ENCODE results near the gene IL1RAPL1. TPM values are rescaled to one million over a fixed set of nuclear protein-coding genes. Genes with fewer than 3 reads are reported as not detected.

Gene IL1RAPL1
- total RNA-seq, 4 donors from 2014 or later = 0.13 TPM; not detected in 3

- Histone ChIP-seq H3K27me3 (no peaks in the 10 kb centered on the region), H3K9me3 (no peaks in the 10 kb centered on the region), H3K4me1 (no peaks in the 10 kb centered on the region), H3K4me3 (no peak overlapping the region), H3K27ac (no peak overlapping the region), H3K36me3 (no peaks in the 10 kb centered on the region)
- WGBS = 63% methylated on average over 1 of the region's 1 CpG
- no peak for TF ChIP-seq POLR2A (IDR thresholded peaks at IDR 0.05)
- no peak for TF ChIP-seq POLR2AphosphoS5 (IDR thresholded peaks at IDR 0.05)
- TF ChIP-seq EP300 (IDR thresholded peaks at IDR 0.05) = no peak
- no peak for TF ChIP-seq CTCF (IDR thresholded peaks at IDR 0.05)
- no peak for DNase-seq (ENCODE audit: low spot score in 2 of 2)
Observed at GRCh38 chrX:29487714-29488113, 900.5 kb downstream of the IL1RAPL1 start.

GRCh38 chrX:29488919-29489318 lies 901.7 kb downstream of the IL1RAPL1 start:
- 48% methylated on average over 1 of the region's 1 CpG for WGBS
- Histone ChIP-seq H3K27ac (no peak overlapping the region), H3K4me1 (no peaks in the 10 kb centered on the region), H3K27me3 (no peaks in the 10 kb centered on the region), H3K9me3 (no peaks in the 10 kb centered on the region), H3K4me3 (no peak overlapping the region), H3K36me3 (no peaks in the 10 kb centered on the region)
- TF ChIP-seq EP300 (IDR thresholded peaks at IDR 0.05) = no peak
- TF ChIP-seq POLR2AphosphoS5 (IDR thresholded peaks at IDR 0.05) = no peak
- no peak for DNase-seq (ENCODE audit: low spot score in 2 of 2)

- H3K9me3 ChIP-seq = no peaks in the 10 kb centered on the region
- DNase-seq (ENCODE audit: low spot score in 2 of 2) = no peak
- 84% methylated on average over 2 of the region's 2 CpGs for WGBS
- no peak overlapping the region for H3K4me3 ChIP-seq
- H3K4me1 ChIP-seq = no peaks in the 10 kb centered on the region
- no peaks in the 10 kb centered on the region for H3K36me3 ChIP-seq
- no peak overlapping the region for H3K27ac ChIP-seq
- no peak for TF ChIP-seq POLR2AphosphoS5 (IDR thresholded peaks at IDR 0.05)
- TF ChIP-seq POLR2A (IDR thresholded peaks at IDR 0.05) = no peak
- TF ChIP-seq CTCF (IDR thresholded peaks at IDR 0.05) = no peak
- TF ChIP-seq EP300 (IDR thresholded peaks at IDR 0.05) = no peak
- no peaks in the 10 kb centered on the region for H3K27me3 ChIP-seq
Observed at GRCh38 chrX:29490606-29491005, 903.4 kb downstream of the IL1RAPL1 start.

GRCh38 chrX:29491659-29492058 lies 904.4 kb downstream of the IL1RAPL1 start:
- Histone ChIP-seq H3K27ac (no peak overlapping the region), H3K9me3 (no peaks in the 10 kb centered on the region), H3K4me1 (no peaks in the 10 kb centered on the region), H3K27me3 (no peaks in the 10 kb centered on the region), H3K36me3 (no peaks in the 10 kb centered on the region), H3K4me3 (no peak overlapping the region)
- WGBS = 66% methylated on average over 3 of the region's 3 CpGs
- TF ChIP-seq POLR2AphosphoS5 (IDR thresholded peaks at IDR 0.05) = no peak
- no peak for TF ChIP-seq EP300 (IDR thresholded peaks at IDR 0.05)
- no peak for TF ChIP-seq CTCF (IDR thresholded peaks at IDR 0.05)
- no peak for TF ChIP-seq POLR2A (IDR thresholded peaks at IDR 0.05)
- DNase-seq (ENCODE audit: low spot score in 2 of 2) = no peak

- H3K4me1 ChIP-seq = no peaks in the 10 kb centered on the region
- H3K36me3 ChIP-seq = no peaks in the 10 kb centered on the region
- no peak for DNase-seq (ENCODE audit: low spot score in 2 of 2)
- 38% methylated on average over 2 of the region's 2 CpGs for WGBS
- H3K4me3 ChIP-seq = no peak overlapping the region
- no peak for TF ChIP-seq EP300 (IDR thresholded peaks at IDR 0.05)
- TF ChIP-seq POLR2AphosphoS5 (IDR thresholded peaks at IDR 0.05) = no peak
- TF ChIP-seq CTCF (IDR thresholded peaks at IDR 0.05) = no peak
- no peak for TF ChIP-seq POLR2A (IDR thresholded peaks at IDR 0.05)
- H3K9me3 ChIP-seq = no peaks in the 10 kb centered on the region
- no peak overlapping the region for H3K27ac ChIP-seq
- no peaks in the 10 kb centered on the region for H3K27me3 ChIP-seq
Observed at GRCh38 chrX:29496636-29497180, 909.5 kb downstream of the IL1RAPL1 start.

- H3K4me1 ChIP-seq = no peaks in the 10 kb centered on the region
- H3K27me3 ChIP-seq = no peaks in the 10 kb centered on the region
- no peak for DNase-seq (ENCODE audit: low spot score in 2 of 2)
- TF ChIP-seq CTCF (IDR thresholded peaks at IDR 0.05) (no peak), EP300 (IDR thresholded peaks at IDR 0.05) (no peak), POLR2A (IDR thresholded peaks at IDR 0.05) (no peak), POLR2AphosphoS5 (IDR thresholded peaks at IDR 0.05) (no peak)
- H3K27ac ChIP-seq = no peak overlapping the region
- no peak overlapping the region for H3K4me3 ChIP-seq
- no peaks in the 10 kb centered on the region for H3K9me3 ChIP-seq
- H3K36me3 ChIP-seq = no peaks in the 10 kb centered on the region
- WGBS = 63% methylated on average over 1 of the region's 1 CpG
Observed at GRCh38 chrX:29506729-29507128, 919.5 kb downstream of the IL1RAPL1 start.

Data from suprapubic skin (tissue), 4 donors.